Activated naive CD4-positive, alpha-beta T cell treated with Interleukin-2 at 50 U/mL for 16 hours (primary cell): ENCODE measurements around the gene MBP.

Source experiments
- DNase-seq: peaks from one replicate; pipeline ENCODE4 v3.0.0-alpha.2; 2020

MBP gene

DNA sequence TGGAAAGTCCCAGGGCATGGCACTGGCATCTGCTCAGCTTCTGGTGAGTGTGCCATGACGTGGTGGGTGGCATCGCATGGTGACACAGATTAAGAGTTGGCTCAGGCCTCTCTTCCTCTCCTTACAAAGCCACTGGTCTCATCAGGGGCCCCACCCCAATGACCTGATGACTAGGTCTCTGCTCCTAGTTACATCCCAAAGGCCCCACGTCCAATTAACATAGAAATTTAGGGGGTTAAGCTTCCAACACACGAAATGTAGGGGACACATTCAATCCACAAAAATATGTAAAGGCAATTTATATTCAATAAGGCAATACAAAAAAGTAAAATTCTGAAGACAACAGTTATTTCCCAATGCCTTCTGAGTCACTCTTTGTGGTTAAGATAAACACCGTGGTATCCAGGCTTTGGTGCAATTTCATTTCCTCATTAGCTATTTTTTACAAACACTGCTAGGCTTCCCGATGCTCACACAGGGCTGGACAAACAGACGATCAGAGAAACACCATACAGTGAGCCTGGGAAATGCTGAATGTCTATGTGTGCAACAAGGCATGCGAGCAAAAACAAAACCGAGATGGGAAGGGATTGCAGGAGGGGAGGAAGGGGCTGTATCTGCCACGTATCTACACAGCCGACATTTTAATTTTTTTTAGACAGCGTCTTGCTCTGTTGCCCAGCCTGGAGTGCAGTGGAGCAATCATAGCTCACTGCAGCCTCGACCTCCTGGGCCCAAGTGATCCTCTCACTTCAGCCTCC, 67.2 kb downstream of the MBP start:
- peak; percentile 66 for DNase-seq

DNA sequence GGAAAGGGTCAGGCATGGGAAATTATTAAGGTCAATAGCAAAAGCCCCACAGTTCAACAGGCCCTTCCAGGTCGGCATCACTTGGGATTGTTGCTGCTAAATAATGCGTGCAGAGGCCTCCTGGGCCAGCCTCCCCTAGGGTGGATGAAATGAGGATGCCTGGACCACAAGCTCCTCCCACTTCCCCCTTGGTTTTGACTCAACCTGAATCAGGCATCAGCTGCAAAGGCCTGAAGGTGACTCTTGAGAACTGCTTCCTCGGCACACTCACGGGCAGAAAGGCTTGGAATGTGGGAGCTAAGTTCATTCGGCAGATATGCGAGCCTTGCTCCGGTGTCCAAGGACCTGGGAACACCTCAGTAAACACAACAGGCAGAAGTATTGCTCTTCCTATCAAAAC, 69.3 kb downstream of the MBP start:
- peak; percentile 84 for DNase-seq

DNA sequence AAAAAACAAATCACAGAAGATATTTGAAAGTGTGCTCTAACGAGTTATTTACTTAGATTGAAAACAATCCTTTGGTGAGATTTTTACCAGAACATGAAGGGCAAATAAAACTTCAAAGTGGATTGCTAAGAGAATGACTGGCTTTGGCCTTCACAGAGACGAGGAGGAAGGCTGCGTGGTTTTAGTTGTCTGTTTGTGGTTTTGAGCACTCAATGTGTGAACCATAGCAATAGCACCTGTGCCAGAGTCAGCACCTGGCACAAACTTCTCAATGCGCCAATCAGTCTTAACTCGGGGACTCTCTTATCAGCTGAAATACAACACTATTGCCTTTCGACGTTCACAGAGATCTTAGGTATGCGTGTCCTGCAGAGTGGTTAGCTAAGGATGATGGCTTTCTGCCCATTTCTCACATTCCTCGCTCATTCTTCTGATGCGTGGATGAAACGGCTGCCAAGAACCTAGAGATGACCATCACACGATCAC, 70.0 kb downstream of the MBP start:
- peak; percentile 68 for DNase-seq

DNA sequence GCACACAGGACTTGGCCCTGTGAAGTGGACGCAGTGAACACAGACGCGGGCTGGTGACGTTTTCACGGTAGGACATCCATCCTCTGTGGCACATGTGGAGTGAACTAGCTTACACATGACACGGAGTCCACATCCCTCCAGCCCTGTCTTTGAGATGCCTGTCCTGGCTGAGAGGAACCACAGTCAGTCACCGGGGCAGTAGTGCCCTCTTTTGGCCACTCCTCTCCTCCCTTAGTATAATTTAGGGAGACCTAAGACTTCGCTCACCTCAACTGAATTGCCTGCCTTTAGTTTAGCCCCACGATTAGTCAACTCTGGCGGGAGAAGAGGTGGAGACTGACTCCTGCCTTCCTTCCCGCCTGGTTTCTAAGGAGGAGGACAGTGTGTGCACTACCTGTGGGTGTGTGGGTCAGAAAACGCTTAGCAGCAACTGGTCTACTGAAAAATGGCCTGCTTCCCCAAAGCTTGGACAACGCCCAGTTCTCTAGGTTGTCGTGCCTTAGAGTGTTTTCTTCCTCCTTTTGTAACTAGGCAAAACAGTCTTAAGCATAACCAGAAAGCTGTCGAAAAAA, 70.6 kb downstream of the MBP start:
- no peak for DNase-seq

DNA sequence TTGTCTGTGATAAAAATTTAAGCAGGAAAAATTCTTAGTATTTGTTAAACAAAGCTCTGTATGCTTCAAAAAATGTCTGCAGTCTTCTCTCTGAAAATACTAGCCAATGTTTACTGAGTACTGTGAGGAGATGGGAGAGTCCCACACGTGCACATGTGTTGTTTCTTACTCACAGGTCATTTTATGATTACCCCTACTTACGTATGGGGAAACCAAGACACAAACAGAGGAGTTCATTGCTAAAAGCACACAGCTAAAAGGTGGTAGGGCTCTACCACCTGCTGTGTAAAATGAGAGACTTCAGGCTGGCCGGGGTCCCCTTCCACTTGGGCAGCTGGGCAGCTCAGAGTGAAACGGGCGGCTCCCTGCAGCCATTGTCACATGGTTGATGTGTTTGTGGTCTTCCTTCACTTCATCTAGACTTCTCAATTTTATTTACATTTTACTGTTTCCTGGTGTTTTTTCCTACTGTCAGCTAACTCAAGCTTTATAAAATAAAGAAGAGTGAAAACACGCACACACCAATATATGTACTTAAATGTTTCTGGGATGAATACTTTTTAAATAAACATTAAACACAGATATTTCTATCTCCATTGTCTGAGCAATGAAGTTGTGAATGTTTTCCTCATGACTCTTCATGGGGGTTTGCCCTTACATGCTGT, 71.2 kb downstream of the MBP start:
- no peak for DNase-seq

DNA sequence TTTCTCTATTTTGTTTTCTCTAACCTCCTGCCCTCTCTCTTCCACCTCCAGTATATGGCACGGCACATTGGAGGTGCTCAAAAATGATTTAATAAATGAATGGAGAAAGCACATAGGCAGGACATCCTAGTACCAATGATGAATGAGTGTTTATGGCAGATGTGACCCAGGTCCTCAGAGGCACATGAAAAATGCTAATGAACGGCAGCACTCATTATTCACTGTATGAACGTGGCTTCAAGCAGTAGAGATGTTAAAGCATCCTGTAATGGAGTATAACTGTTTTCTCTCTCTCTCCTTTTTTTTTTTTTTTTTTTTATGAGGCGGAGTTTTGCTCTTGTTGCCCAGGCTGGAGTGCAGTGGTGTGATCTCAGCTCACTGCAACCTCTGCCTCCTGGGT, 72.4 kb downstream of the MBP start:
- no peak for DNase-seq

DNA sequence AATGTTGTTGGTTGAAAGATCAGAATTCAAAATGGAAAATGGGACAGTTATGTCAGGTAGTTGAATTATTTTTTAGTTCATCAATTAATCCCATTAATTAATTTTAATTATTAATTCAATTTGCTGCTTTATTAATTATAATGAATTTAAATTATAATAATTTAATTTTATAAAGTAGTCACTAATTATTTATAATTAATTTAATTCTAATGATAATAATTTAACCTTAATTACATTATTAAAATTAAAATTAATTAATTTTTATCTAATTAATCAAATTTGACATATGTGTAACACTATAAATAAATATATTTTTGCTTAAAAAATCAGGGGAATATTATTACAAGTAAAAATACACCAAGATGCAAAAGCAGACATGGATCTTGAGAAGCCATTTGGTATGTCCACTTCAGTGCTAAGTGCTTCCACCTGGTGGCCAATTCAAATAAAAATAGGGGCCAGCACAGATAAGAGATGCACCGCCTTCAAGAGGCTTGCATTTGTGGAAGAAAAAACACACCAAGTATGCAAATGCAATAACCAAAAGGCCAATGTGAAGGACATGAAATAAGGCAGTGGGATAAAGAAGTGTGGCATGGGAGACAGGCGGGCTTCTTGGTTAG, 73.2 kb downstream of the MBP start:
- DNase-seq, result no peak

DNA sequence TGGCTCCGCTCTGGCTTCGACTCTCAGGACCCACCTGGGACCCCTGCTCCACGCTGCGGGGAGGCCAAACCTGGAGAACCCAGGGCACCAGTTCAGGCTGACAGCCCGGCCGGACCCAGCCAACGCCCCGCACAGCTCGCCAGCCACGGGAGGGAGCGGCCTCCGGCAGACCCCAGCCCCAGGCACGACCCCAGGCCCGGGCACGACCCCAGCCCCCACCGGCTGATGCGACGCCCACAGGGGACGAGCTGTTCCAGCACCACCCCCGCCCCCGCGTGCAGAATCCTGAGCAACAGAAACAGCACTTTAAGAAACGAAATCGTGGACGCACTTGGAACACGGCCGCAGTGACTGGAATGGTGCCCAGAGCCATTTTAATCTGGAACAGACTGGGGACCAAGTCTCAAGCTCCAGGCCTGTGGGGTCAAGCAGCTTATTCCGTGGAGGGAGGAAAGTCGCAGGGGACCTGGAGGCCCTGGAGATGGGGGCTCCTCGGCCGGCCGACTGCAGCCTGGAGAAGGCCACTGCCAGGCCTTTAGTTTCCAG, 74.2 kb downstream of the MBP start:
- DNase-seq, result no peak

DNA sequence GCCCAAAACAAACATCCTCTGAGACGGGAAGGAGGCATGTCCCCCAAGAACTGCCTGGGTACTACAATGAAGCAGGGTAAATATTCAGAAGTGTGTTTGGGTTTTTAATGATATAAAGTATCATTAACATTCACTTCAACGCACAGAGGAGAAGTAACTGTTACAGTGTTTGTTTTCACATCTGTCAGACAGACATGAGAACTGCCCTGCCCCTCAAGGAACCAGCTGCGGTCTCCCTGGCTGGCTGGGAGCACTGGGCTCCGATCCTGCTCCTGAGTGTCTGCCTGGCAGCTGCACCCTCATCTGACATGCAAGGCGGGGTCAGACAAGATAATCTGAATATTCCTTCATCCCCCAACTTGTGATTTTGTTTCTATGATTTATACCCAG, 75.6 kb downstream of the MBP start:
- DNase-seq, result no peak

DNA sequence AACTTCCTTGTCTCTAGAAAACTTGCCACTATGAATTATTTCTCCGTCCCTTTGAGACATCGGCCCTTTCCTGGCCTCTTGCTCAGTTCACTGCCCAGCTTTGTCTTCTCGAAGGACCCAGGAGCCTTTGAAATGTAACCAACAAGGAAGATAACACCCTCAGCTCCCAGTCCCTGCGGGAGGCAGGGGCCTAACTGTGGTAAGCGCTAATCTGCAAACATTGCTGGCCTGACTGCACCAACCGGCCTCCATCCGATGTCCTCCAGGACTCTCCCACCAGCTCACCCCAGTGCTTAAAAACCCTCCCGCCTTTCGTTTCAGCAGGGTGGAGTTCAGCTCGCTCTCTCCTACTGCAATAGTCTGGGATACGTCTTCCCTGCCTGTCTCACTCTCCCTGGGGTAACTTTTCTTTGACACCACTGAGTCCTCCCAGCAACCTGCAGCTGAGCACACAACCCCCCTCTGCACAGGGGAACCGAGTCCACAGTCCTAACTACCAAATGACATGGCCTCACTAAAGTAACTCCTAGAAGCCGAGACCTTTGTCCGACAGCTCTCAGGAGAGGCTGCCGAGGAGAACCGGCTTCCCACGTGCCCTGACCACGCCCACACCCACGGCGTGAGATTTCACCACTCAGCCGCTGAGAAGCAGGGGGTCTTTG, 76.1 kb downstream of the MBP start:
- no peak for DNase-seq

DNA sequence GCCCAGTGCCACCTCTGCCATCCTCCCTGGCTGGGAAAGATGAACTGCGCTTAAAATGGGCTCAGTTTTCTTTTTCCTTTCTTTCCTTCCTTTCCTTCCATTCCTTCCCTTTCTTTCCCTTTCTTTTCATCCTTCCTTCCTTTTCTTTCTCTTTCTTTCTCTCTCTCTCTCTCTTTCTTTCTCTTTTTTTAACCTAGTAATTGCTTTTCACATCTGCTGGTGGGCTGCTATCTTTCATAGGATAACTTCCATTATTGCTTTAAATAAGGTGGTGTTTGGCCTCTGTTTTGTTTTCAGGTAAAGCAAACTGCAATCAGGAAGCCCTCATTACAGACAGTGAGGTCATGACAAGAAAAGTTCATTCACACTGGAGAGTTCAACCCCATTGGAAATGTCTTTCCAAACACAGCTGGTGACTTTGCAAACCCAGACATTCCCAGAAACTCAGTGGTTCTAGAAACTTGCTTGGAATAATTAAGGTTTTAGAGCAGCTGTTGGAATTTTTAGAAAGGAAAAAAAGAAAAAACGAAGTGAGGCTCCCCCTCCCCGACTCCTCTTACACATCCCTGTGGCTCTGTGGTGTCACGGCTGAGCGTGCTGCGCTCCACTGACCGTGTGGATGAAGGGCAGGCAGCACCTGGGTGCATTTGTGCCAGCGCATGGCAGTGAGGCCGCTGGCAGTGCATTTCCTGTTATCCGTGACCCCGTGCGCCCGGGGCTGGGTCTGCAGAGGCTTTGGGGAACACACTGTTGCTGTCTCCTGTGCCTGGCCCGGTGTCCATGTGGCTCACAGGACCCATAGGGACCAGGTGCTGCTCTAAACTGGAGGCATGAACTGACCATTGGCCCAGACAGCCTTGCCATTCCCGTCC, 76.9 kb downstream of the MBP start:
- no peak for DNase-seq

DNA sequence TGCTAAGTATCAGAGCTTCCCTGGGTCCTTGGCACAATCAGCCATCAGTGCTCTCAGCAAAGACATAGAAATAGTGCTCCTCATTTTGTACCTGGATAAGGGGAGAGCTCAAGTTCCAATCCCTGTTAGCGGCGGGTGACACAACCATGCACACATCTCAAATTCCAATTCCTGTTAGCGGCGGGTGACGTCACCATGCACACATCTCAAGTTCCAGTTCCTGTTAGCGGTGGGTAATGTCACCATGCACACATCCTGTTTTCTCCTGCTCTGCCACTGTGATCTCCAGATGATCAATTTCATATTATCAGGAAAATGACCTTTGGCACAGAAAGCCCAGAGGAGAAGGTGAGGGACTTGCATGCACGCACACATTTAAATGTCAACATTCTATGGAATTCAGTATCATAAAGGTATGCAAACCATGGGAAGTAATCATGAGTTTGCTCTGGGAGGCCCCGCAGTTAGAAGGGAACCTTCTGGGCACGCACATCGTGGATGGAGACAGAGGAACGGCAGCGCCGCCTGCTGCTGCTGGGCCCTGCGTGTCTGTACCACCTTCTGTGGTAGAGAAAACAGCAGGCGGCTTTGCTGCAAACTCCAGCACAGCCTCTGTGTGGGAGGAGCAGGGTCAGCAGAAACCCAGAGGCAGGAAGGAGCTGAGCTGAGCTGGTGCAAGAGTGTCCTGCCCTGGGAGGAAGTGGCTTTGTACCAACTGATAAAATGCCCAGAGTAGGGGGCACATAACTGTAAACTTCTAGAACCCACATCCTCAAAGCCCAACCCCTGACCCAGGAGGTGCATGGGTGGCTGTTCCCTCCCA, 77.8 kb downstream of the MBP start:
- peak; percentile 80 for DNase-seq

DNA sequence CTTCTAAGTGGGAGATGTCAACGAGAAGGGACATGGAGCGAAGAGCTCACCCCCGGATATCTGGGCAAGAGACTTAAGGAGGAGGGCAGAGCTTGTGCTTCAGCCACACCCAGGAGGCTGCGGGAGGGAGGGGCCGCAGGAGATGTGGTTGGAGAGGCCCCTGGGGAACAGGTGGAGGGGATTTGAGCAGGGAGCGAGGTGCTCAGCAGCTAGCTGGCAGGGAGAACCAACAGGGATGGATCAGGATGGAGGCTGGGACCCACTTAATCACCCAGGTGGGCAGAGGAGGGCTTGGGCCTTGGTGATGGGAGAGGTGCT, 78.3 kb downstream of the MBP start:
- DNase-seq, result no peak

DNA sequence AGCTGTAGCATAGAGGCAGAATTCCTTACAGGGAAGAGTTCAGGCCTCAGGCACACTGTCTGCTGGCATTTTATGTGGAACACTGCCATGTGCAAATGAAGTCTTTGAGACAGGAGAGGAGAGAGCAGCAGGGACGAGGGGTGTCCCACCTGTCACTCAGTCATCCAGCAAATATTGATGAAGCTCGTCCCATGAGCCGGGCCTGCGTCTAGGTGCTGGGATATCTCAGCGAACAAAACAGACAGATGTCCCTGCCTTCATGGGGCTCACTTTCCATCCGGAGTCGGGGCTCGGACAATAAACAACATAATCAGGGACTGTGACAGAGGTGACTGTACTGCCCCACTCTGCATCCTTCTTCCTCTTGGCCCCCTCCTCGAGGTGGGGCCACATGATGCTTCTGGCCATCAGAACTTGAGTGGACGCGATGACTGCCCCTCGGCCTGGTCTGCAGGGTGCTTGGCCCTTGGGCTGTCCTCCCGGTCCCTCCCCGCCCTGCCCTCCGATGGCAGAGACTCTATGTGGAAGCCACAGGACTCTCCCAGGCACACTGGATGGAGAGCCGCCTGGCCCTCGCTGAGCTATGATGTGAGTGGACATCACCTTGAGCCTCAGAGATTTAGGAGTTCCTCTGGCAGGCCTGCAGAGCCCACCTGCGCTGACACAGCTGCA, 78.8 kb downstream of the MBP start:
- DNase-seq, result no peak

DNA sequence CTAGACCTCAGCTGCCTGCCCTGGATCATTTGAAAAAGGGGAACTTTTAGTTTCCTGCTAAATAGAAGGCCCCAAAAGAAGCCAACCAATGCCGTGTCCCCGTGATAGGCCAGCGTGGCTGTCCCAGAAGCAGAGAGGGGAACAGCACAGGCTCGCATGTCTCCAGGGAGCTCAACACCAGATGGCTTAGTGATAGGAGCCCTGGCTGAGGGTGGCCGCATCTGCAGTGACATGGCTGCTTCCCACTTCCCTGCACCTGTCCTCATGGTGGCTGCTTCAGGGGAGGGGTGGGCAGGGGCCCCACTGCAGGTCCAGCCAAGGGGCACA, 79.6 kb downstream of the MBP start:
- no peak for DNase-seq

DNA sequence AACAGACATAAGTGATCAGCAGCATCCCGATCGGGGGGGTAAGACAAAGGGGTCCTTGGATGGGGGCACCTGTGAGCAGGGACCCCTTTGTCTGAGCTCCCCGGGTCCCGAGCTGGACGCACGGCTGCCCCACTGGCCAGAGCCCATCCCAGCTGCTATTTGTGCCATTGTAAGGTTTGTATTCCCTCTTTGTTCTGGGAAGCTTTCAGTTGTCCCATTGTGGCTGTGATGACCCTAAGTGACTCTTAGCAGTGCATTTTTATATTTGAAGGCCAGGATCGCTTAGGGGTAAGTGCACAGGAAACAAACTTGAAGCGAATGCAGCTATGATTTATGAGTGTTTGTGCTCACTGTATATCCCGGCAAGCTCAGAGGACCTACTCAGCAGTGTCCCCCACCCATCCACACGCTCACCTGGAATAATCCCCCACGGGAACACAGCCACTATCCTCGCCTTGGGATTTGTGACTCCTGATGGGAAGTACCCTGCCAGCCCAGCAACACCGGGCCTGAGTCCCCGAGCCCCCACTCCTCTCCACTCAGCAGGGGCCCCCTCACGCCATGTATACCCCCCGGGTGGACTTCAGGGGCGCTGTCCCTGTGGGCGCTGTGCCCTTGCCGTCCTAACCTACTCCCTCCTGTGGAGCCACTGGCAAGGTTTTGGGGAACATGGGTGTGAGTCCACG, 80.1 kb downstream of the MBP start:
- DNase-seq, result no peak

DNA sequence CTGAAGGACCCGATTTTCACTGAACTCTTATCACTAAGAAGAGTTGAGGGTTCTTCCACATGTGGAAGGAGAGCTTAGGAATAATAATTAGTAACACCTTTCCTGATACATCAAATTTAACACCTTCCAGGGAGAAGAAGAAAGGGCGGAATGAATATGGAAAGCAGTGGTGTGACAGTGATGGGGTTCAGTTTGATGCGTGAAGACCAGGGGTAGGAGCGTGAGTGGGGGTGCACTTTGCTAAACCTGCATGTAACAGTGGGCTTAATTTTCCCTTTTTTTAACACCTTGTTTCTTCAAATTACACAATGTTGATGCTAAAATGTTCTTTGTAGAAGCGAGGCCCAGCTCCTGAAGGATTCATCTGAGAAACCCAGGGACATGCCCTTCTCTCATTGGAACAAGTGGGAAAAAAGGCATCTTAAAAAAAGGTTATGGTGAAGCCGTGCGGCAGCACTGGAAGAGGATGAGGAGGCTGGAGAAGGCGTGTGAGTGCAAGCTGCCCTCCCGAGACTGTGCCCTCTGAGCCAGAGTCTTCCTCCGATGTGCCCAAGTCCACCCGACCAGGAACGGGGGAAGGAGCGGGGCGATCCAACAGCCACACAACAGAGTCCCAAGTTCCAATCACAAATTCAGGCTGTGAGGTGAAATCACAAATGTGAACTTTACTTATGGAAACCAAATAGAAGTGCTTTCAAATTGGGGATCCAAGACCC, 80.8 kb downstream of the MBP start:
- DNase-seq, result no peak

DNA sequence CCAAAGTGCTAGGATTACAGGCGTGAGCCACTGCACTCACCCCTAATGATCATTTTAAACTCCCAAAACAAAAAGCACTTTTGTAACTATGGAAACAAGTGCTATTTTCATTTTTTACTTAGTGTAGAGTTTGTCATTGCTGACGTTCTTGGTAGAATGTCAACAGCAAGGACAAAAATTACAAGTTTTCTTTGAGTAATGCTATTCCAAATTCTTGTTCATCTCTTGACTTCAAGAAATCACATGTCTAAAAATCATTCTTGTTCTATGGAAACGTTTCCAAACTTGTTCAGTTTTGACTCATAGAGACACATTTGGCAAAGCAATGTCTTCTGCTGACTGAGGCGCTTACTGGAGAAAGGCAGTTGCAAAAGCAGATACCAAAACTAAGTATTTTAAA, 82.6 kb downstream of the MBP start:
- no peak for DNase-seq

DNA sequence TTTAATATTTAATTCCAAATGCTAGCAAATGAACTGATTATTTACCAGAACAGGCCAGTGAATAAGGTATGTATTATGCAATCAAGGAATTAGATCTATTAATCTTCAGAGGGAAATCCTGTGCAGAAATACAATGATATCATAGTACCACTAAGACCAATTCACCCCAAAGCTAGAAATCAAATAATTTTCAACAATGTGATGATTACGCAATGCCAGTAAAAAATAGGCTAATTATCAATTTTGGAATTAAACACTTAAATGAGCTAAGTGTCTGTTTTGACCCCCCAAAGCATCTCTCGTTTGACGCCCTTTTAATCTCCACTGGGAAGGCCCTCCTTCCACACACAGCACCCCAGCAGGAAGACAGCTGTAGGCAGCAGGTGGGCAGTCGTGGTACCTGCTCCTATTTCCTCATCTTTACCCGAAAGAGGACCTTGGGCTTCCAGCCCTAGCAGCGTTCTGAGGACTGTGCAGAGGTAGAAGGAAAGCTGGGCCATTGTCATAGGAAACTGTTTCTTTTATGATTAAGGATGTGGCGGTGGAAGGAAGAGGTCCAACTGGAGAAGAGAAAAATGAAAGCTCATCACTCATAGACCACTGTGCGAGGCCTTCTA, 84.7 kb downstream of the MBP start:
- no peak for DNase-seq
